ENCODE data around the gene PHLPP2. TPM values are rescaled to one million over a fixed set of nuclear protein-coding genes. Genes with fewer than 3 reads are reported as not detected.
"Not testable (repeated sequence)": the region's sequence is repeated elsewhere in the genome, so short reads cannot be mapped to it uniquely, and the experiment has no call there.

Gene PHLPP2
- total RNA-seq, 4 donors from 2014 or later: 0.49 to 5.7 (median 1.7) TPM

DNA sequence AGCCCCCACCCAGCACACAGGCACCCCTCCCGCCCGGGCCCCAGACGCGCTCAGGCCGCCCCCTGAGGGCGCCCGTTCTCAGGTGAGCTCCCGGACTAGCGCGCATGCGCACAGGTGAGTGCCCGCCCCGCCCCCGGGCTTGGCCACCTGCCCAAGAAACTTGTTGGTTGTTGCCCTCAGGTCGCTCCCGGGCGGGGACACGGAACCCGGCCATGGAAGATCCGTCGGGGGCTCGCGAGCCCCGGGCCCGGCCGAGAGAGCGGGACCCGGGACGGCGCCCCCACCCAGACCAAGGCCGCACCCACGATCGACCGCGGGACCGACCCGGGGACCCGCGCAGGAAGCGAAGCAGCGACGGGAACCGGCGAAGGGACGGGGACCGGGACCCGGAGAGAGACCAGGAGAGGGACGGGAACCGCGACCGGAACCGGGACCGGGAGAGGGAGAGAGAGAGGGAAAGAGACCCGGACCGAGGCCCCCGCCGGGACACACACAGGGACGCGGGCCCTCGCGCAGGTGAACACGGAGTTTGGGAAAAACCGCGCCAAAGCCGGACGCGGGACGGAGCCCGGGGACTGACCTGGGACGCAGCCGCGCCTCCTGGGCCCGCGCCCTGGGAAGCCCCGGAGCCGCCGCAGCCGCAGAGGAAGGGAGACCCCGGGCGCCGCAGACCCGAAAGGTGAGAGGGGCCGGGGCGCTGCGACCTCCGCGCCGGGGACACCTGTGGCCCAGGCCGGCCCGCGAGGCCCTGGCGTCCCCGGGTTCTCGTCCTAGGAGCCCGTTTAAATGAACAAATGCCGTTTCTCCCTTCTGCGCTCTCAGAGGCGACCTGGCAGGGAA, 98.3 kb downstream of the PHLPP2 start, which contains the start of gene MARVELD3:
MARVELD3 (plus strand) TSS at position 167 of the 840 bp plus-strand sequence; CDS start at position 213, 46 bp downstream.
- Histone ChIP-seq H3K36me3 (no peaks in the 10 kb centered on the region), H3K4me3 (peak within 1 kb of the TSS; percentile 61 to 72 (median 68)), H3K27me3 (peaks cover 0 to 63% (median 14%) of the 10 kb centered on the region in 4 donors), H3K4me1 (peaks cover 9 to 51% (median 12%) of the 10 kb centered on the region in 3 donors), H3K27ac (peak within 1 kb of the TSS; percentile 34 to 74 (median 70)), H3K9me3 (no peaks in the 10 kb centered on the region)
- intact Hi-C loops (cut with DNase I): no loop called here
- 0% methylated on average over 30 of the region's 98 CpGs for WGBS, 2 donors
- DNase-seq: no peak
- TF ChIP-seq CTCF (IDR thresholded peaks at IDR 0.05): no peak
- TF ChIP-seq POLR2A (IDR thresholded peaks at IDR 0.05): no peak

DNA sequence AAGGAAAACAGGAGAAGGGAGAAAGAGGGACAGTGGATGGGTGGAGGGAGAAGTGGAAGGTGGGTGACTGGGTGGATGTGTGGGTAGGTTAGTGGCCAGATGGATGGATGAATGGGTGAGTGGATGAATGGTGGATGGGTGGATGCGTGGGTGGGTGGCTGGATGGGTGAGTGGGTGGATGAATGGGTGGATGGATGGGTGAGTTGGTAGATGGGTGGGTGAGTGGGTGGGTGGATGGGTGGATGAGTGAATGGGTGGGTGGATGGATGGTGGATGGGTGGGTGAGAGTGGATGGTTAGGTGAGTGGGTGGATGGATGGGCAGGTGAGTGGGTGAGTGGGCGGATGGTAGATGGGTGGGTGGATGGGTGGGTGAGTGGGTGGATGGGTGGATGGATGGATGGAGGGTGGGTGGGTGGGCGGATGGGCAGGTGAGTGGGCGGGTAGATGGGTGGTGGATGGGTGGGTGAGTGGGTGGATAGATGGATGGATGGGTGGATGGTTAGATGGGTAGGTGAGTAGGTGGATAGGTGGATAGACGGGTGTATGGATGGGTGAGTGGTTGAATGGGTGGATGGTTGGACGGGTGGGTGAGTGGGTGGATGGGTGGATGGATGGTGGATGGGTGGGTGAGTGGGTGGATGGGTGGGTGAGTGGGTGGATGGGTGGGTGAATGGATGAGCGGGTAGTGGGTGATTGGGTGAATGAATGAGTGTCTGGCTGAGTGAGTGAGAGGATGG, 99.2 kb downstream of the PHLPP2 start:
- TF ChIP-seq CTCF (IDR thresholded peaks at IDR 0.05) (no peak), POLR2A (IDR thresholded peaks at IDR 0.05) (no peak)
- intact Hi-C loops (cut with DNase I): no loop called here
- Histone ChIP-seq H3K4me3 (peak overlapping the region in 2 of 4 donors; percentile 67 to 72), H3K27me3 (peaks cover 0 to 70% (median 14%) of the 10 kb centered on the region in 4 donors), H3K27ac (no peak overlapping the region), H3K9me3 (no peaks in the 10 kb centered on the region), H3K36me3 (no peaks in the 10 kb centered on the region), H3K4me1 (peaks cover 9 to 42% (median 12%) of the 10 kb centered on the region in 3 donors)
- WGBS, 2 donors: 77 to 91% methylated on average over 7 of the region's 7 CpGs
- no peak for DNase-seq

DNA sequence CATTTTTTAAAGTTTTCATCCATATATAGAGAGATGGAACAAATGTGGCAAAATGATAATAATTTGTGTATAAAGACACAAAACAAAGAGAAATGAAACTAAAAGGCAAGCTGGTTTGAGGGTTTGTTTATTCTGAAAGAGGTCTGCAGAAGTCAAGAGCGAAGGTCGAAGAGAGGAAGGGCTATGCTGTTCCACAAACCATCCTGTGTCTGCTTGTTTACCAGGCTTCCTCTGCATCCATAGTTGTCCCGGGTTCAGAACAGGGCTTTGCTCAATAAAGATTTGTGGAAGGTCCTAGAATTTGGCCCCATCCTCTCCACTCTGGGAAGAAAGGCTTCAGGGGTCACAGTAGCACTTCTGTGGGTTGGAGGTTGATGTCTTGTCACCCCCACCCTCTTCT, 100.9 kb downstream of the PHLPP2 start:
- Histone ChIP-seq H3K36me3 (no peaks in the 10 kb centered on the region), H3K27ac (no peak overlapping the region), H3K4me1 (peaks cover 9 to 26% (median 12%) of the 10 kb centered on the region in 3 donors), H3K9me3 (no peaks in the 10 kb centered on the region), H3K27me3 (peaks cover 0 to 76% (median 14%) of the 10 kb centered on the region in 4 donors), H3K4me3 (no peak overlapping the region)
- intact Hi-C loops (cut with DNase I): no loop called here
- 60 to 80% methylated on average over 3 of the region's 3 CpGs for WGBS, 2 donors
- no peak for TF ChIP-seq POLR2A (IDR thresholded peaks at IDR 0.05)
- no peak for TF ChIP-seq CTCF (IDR thresholded peaks at IDR 0.05)
- DNase-seq: no peak

- TF ChIP-seq POLR2A (IDR thresholded peaks at IDR 0.05): no peak
- TF ChIP-seq CTCF (IDR thresholded peaks at IDR 0.05): no peak
- H3K9me3 ChIP-seq: no peaks in the 10 kb centered on the region
- H3K4me3 ChIP-seq: no peak overlapping the region
- no peak for DNase-seq
- H3K27ac ChIP-seq: no peak overlapping the region
- H3K4me1 ChIP-seq: peaks cover 9 to 16% (median 12%) of the 10 kb centered on the region in 3 donors
- intact Hi-C loops (cut with DNase I): no loop called here
- H3K27me3 ChIP-seq: peaks cover 0 to 61% (median 12%) of the 10 kb centered on the region in 4 donors
- no peaks in the 10 kb centered on the region for H3K36me3 ChIP-seq
Measured at GRCh38 chr16:71622088-71622487, 102.4 kb downstream of the PHLPP2 start.

DNA sequence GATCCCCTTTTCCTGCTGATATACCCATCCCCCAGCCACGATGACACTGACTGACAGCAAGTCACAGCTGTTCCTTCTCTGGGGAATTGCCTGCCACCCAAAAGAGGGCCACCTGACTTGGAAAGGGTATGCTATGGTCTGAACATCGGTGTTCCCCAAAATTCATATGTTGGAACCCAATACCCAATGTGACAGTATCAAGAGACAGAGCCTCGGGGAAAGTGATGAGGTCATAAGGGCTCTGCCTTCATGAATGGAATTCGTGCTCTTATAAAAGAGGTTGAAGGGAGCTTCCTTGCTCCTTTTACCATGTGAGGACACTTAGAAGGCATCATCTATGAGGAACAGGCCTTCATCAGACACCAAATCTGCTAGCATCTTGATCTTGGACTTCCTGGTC, 106.1 kb downstream of the PHLPP2 start:
- no peaks in the 10 kb centered on the region for H3K9me3 ChIP-seq
- H3K4me3 ChIP-seq: no peak overlapping the region
- WGBS, 2 donors: 79 to 82% methylated on average over 3 to 4 of the region's 4 CpGs
- H3K36me3 ChIP-seq: no peaks in the 10 kb centered on the region
- no peak for DNase-seq
- no peak overlapping the region for H3K27ac ChIP-seq
- no peaks in the 10 kb centered on the region for H3K4me1 ChIP-seq
- TF ChIP-seq POLR2A (IDR thresholded peaks at IDR 0.05) (no peak), CTCF (IDR thresholded peaks at IDR 0.05) (no peak)
- intact Hi-C loops (cut with DNase I): loop anchor here (10.0 kb wide), 1 partner anchor 204 kb away; no protein-coding TSS in a partner anchor
- peaks cover 0 to 55% (median 0%) of the 10 kb centered on the region in 4 donors for H3K27me3 ChIP-seq

GRCh38 chr16:71614956-71615355, 109.5 kb downstream of the PHLPP2 start:
- intact Hi-C loops (cut with DNase I): loop anchor here (10.0 kb wide), 1 partner anchor 200 kb away; no protein-coding TSS in a partner anchor
- H3K36me3 ChIP-seq, H3K27ac ChIP-seq, H3K4me1 ChIP-seq, H3K4me3 ChIP-seq, H3K9me3 ChIP-seq, DNase-seq: not testable (repeated sequence)
- peaks cover 0 to 68% (median 0%) of the 10 kb centered on the region in 4 donors for H3K27me3 ChIP-seq
- WGBS, 2 donors: 93 to 94% methylated on average over 5 to 8 of the region's 8 CpGs

Measured in esophagus squamous epithelium (tissue), 5 donors.